DND-41 (cell line): Measurements from ENCODE around the gene GPR34.

Experiments used
- ATAC-seq: fragments of 200-7000 bp; cut with Tn5 transposase; 3 replicates; pipeline ENCODE4 v1.9.1; 2021; ENCODE audit warnings: low read depth; ENCODE audit not compliant: insufficient read depth
- DNase-seq: peaks from one replicate; pipeline ENCODE4 v3.0.0-alpha.2; 2020
- H2AFZ ChIP-seq: 2 replicates; pipeline ENCODE4 v1.6.0; 2012; ENCODE audit warnings: low read depth, low read length
- H3K27ac ChIP-seq: 2 replicates; pipeline ENCODE4 v1.5.1; 2012; ENCODE audit warnings: low read length, inconsistent platforms
- H3K27me3 ChIP-seq: fragments of 200-600 bp; sonication (generic); 2 replicates; pipeline ENCODE4 v1.6.0; 2012; ENCODE audit warnings: low read length, mild to moderate bottlenecking, inconsistent platforms; ENCODE audit not compliant: insufficient read depth, poor library complexity
- H3K36me3 ChIP-seq: 2 replicates; pipeline ENCODE4 v1.5.1; 2012; ENCODE audit warnings: low read length, inconsistent platforms; ENCODE audit not compliant: insufficient read depth
- H3K4me1 ChIP-seq: 2 replicates; pipeline ENCODE4 v1.5.1; 2012; ENCODE audit warnings: mild to moderate bottlenecking, low read length; ENCODE audit not compliant: insufficient read depth
- H3K4me2 ChIP-seq: 2 replicates; pipeline ENCODE4 v1.6.0; 2012; ENCODE audit warnings: mild to moderate bottlenecking, moderate library complexity, low read length, inconsistent platforms; ENCODE audit not compliant: insufficient read depth
- H3K4me3 ChIP-seq, 2 experiments: fragments of 200-600 bp in 1 of 2; shearing (Covaris generic) in 1 of 2; 2 replicates each; pipeline ENCODE4 v1.5.1; 2012 to 2016; ENCODE audit warnings: inconsistent platforms in 2 of 2, low read length in 2 of 2, mild to moderate bottlenecking in 2 of 2, low read depth in 1 of 2, moderate library complexity in 1 of 2
- H3K79me2 ChIP-seq: 2 replicates; pipeline ENCODE4 v1.6.0; 2012; ENCODE audit warnings: low read length, inconsistent platforms; ENCODE audit not compliant: insufficient read depth
- H3K9ac ChIP-seq: 2 replicates; pipeline ENCODE4 v1.6.0; 2012; ENCODE audit warnings: low read depth, mild to moderate bottlenecking, inconsistent platforms, low read length, moderate library complexity
- H3K9me3 ChIP-seq: 2 replicates; pipeline ENCODE4 v1.5.1; 2012; ENCODE audit warnings: low read length, moderate library complexity, mild to moderate bottlenecking, inconsistent platforms; ENCODE audit not compliant: insufficient read depth, severe bottlenecking
- H4K20me1 ChIP-seq: 2 replicates; pipeline ENCODE4 v1.6.0; 2012; ENCODE audit warnings: low read length; ENCODE audit not compliant: insufficient read depth
- CTCF ChIP-seq: IDR thresholded peaks from 2 replicates; pipeline ENCODE4 v1.5.1; 2012; ENCODE audit warnings: borderline replicate concordance, low read length, moderate library complexity, mild to moderate bottlenecking; ENCODE audit not compliant: poor library complexity, severe bottlenecking; ENCODE audit errors: extremely low read depth
- EZH2 ChIP-seq: IDR thresholded peaks from 3 replicates; pipeline ENCODE4 v1.6.1; 2012; ENCODE audit warnings: borderline replicate concordance, low read depth, mild to moderate bottlenecking, moderate library complexity, low read length, inconsistent platforms; ENCODE audit not compliant: severe bottlenecking

GPR34 gene

DNA sequence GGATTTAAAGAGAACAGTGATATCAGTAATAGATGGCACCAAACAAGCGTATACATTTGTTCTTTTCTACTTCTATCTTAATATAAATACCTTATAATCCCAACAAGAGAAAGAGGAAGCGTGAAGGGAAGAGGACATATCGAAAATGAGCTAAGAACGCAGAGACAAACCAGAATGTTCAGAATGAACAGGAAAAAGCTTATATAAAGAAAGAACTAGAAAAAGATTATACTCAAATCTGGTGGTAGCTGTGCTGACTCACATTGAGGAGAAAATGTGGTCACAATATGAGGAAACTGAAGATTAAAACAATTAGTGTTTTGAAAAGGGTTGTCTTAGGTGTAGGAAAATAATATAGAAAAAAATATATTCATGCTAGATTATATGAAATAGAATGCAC lies 2.0 kb upstream of the GPR34 start:
- Histone ChIP-seq H3K36me3 (peaks cover 4% of the 10 kb centered on the region; the same call in 1 of the 2 replicates), H3K79me2 (no peaks in the 10 kb centered on the region), H4K20me1 (no peaks in the 10 kb centered on the region), H2AFZ (no peak overlapping the region), H3K27ac (no peak overlapping the region), H3K27me3 (no peaks in the 10 kb centered on the region), H3K9me3 (no peaks in the 10 kb centered on the region), H3K4me1 (no peaks in the 10 kb centered on the region), H3K9ac (no peak overlapping the region), H3K4me3 (no peak overlapping the region), H3K4me2 (no peak overlapping the region)
- no peak for DNase-seq
- no peak for ATAC-seq
- TF ChIP-seq EZH2 (no peak), CTCF (no peak)

DNA sequence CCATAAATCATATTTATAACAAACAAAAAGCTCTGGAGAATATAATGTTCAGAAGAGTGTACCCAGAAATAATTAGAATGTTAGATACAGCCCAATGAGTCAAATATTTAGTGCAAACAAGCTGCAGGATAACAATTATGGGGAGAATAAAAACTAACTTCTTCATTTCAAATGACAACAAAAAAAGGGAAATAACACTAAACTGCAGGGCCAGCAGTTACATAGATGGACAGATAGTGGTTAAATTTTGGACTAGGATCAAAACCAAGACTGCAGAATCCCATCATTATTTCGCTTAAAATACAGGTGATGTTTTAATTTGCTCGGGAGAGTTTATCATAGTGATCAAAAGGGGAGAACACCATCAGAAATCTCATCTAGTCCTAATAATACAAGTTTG lies 617 bp upstream of the GPR34 start:
- H3K4me2 ChIP-seq, result no peak overlapping the region
- ATAC-seq (no peak), DNase-seq (no peak)
- no peaks in the 10 kb centered on the region for H4K20me1 ChIP-seq
- no peaks in the 10 kb centered on the region for H3K4me1 ChIP-seq
- no peak overlapping the region for H2AFZ ChIP-seq
- no peaks in the 10 kb centered on the region for H3K9me3 ChIP-seq
- H3K9ac ChIP-seq, result no peak overlapping the region
- peaks cover 4% of the 10 kb centered on the region; the same call in 1 of the 2 replicates for H3K36me3 ChIP-seq
- TF ChIP-seq CTCF (no peak), EZH2 (no peak)
- H3K27me3 ChIP-seq, result no peaks in the 10 kb centered on the region
- H3K27ac ChIP-seq, result no peak overlapping the region
- no peaks in the 10 kb centered on the region for H3K79me2 ChIP-seq
- H3K4me3 ChIP-seq, result no peak overlapping the region

GRCh38 chrX:41689711-41690110 lies 938 bp downstream of the GPR34 start:
- Histone ChIP-seq H2AFZ (no peak overlapping the region), H3K9me3 (no peaks in the 10 kb centered on the region), H3K4me3 (no peak overlapping the region), H3K79me2 (no peaks in the 10 kb centered on the region), H4K20me1 (no peaks in the 10 kb centered on the region), H3K27me3 (no peaks in the 10 kb centered on the region), H3K36me3 (peaks cover 5% of the 10 kb centered on the region; the same call in 1 of the 2 replicates), H3K9ac (no peak overlapping the region), H3K27ac (no peak overlapping the region), H3K4me1 (no peaks in the 10 kb centered on the region), H3K4me2 (no peak overlapping the region)
- DNase-seq, result no peak
- no peak for ATAC-seq
- TF ChIP-seq CTCF (no peak), EZH2 (no peak)

DNA sequence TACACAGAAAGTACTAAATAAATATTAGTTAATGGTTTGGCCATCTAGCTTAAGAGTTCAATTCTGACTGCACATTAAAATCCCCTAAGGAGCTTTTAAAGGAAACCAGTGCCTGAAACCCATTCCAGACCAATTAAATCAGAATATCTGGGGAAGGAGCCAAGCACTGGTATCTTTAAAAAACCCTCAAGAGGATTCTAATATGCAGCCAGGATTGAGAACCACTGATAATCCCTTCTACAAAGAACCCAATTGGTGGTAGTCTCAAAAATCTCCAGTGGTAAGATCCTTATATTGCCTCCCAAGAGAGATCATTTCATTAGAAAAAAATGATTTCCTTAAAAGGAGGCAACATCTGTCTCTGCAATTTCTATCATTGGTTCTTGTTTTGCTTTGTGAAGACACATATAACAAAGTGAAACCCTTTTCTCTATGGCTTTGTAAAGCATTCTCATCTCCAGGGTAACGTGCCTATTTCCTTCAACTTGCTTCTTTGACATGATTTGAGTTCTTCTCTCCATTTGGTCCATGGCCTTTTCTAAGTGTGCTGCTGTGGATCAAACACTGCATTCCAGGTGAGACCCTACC lies 3.5 kb downstream of the GPR34 start:
- no peaks in the 10 kb centered on the region for H3K4me1 ChIP-seq
- no peaks in the 10 kb centered on the region for H4K20me1 ChIP-seq
- no peak overlapping the region for H3K27ac ChIP-seq
- no peak overlapping the region for H3K4me2 ChIP-seq
- H3K79me2 ChIP-seq, result no peaks in the 10 kb centered on the region
- no peaks in the 10 kb centered on the region for H3K27me3 ChIP-seq
- no peak overlapping the region for H3K9ac ChIP-seq
- TF ChIP-seq CTCF (no peak), EZH2 (no peak)
- no peak overlapping the region for H2AFZ ChIP-seq
- H3K36me3 ChIP-seq, result peaks cover 6% of the 10 kb centered on the region; the same call in 1 of the 2 replicates
- H3K4me3 ChIP-seq, result no peak overlapping the region
- H3K9me3 ChIP-seq, result no peaks in the 10 kb centered on the region
- no peak for ATAC-seq
- no peak for DNase-seq
